ENCODE data around the gene PRAF2.

Gene PRAF2

GRCh38 chrX:49073601-49074575 lies at the start of gene PRAF2:
TSS of gene PRAF2 (minus strand) at chrX:49074002. CDS start at chrX:49073987, 15 bp downstream.
- DNase-seq (ENCODE audit: low spot score): peak; percentile 93

DNA sequence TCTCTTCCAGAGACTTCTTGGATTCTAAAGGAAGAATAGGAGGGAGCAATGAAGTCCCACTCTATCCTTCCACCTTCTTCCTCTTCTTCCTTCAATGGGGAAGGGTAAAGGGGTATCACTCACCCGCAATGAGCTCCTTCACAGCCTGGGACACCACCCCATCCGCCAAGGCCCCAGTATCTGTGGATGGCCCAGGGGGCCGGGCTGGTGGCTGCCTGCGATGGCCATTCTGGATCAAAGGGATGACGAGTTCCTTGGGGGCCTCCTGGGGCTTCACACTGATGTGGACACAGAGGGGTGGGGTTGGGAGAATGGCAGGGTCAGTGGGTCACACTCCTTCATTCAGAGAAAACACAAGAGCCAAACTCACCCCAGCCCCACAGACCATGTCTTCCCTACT lies 48.7 kb upstream of the PRAF2 start:
- no peak for DNase-seq (ENCODE audit: low spot score)

DNA sequence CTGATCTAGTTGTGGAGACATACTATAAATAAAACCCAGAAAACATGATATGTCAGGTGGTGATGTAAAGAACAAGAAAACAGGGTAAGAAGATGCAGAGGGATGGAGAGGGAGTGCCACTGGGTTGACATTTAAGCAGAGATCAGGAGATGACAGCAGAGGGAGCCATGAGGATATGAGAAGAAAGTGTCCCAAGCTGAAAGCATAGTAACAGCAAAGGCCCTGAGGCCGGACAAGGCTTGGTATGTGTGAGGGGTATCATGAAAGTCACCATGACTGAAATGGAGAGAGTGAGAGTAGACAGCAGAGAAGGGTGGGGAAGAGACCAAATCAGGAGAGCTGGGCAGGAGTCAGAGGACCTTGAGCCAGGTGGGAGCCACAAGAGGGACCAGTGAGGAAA lies 46.3 kb upstream of the PRAF2 start:
- no peak for DNase-seq (ENCODE audit: low spot score)

DNA sequence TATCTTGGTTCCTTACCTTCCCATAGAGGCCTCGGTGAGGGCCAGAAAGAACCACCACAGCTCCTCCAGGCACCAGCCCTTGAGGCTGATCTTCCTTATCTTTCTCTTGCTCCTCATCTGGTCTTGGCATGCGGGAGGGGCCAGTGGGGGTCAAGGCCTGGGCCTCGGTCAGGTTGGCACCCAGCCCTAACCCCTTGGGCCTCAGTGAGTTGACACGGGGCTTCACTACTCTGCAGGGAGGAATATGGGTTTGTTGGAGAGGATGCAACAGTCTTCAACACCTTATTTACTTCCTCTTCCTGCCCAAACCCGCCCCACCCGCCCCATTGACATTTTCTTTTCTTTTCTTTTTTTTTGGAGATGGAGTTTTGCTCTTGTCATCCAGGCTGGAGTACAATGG lies 43.8 kb upstream of the PRAF2 start:
- DNase-seq (ENCODE audit: low spot score): no peak

- DNase-seq (ENCODE audit: low spot score): no peak
Observed at GRCh38 chrX:49116716-49117115, 42.9 kb upstream of the PRAF2 start.

DNA sequence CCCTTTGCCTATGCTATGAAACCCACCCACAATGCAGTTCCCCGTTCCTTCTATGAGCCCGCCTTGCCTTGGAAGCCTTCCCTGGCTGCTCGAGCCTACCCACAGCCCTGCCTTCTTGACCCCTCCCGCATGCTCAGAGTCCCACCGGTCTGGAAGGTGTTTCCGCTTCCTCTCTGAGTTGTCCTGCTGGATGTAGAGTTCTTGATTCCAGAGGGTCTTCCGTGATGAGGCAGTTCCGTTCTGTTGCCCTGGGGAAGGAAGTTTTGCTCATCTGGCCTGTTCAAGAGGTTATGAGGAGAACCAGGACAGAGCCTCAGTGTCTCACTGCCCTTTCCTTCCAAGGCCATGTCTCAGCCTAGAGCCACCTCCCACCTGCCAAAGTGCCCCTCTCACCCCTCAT lies 42.3 kb upstream of the PRAF2 start:
- DNase-seq (ENCODE audit: low spot score): no peak

DNA sequence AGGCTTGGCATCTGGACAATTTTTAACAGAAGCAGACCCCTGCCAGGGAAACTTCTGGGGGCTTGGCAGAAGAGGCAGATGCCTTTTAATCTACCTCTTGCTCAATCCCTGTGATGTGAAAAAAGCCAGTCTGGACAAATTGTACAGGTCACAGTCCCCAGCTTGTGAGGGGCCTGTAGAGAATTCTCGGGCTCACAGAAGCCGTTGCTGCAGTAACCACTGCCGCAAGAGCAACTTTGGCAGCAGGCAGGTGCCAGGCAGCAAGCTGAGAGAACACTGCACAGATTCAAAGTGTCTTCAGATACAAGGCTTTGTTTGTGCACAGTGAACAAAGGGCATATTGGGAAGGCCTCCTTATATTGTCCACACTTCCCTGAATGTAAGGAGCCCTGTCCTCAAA lies 38.0 kb upstream of the PRAF2 start:
- DNase-seq (ENCODE audit: low spot score): no peak

DNA sequence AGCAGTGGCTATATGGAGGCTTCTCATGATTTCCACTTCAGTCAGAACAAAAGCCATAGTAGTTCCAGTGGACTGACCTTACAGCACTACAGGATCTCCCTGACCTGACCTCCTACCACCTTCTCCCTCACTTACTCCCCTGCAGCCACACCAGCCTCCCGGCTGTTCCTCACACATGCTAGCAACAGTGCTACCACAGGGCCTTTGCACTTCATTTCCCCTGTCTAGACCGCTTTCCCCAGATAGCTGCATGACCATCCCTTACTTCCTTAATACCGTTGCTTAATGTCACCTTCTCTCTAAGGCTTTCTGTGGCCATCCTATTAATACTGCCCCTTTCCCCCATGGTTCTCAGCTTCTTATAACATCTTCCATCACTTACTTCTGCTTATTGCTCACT lies 36.6 kb upstream of the PRAF2 start:
- DNase-seq (ENCODE audit: low spot score): no peak

DNA sequence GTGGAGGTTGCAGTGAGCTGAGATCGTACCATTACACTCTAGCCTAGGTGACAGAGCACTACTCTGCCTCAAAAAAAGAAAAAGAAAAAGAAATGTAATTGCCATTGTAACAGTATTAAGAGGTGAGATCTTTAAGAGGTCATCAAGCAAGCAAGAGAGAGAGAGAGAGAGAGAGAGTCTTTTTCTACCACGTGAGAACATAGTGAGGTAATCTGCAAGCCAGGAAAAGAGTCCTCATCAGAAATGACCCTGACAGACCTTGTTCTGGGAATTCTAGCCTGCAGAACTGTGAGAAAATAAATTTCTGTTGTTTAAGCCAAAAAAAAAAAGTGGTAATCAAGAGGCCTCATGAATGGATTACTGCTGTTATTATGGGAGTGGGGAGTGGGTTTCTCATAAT lies 34.8 kb upstream of the PRAF2 start:
- no peak for DNase-seq (ENCODE audit: low spot score)

DNA sequence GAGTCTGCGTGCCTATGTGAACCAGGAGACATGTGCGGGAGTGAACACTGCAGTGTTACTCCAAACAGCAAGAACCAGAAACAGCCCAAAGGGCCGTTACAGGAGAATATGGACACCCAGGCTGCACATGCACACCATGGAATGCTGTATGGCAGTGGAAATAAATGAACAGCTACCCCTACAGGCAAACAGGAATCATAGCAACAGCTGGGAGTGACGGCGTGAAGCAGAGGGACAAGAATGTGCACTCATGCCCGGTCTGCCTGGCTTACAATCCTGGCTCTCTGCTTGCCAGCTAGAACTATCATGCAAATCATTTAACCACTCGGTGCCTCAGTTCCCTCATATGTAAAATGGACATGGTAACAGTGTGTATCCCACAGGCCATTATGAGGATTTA lies 33.1 kb upstream of the PRAF2 start:
- DNase-seq (ENCODE audit: low spot score): peak; percentile 34

DNA sequence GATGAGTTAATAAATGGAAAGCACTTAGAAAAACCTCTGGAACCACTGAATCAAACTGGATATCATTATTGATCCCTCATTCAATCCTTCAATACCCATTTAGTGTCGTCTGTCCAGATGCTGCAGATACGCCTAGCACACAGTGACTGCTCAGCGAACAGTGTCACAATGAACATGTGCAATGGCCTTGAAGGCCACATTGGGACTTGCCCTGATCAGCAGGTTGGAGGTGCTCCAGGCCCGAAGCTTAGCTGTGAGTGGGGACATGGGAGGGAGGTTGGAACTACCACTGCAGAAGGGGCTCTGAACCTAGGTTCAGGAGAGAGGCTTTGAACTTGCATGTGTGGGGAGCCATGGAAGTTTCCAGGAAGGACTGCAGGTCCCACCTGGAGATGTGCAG lies 32.5 kb upstream of the PRAF2 start:
- no peak for DNase-seq (ENCODE audit: low spot score)

DNA sequence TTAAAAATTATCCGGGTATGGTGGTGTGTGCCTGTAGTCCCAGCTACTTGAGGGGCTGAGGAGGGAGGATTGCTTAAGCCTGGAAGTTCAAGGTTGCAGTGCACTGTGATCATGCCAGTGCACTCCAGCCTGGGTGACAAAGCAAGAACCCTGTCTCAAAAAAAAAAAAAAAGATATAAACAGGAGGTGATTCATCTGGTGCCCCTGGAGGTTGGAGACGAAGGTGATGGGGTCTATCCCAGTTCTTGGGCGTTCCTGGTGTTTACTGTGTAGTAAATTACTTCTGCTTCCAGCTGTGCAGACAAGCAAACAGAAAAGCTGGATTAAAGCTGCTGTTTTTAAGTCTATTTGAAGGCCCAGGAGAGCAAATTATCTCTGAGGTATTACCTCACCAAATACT lies 29.8 kb upstream of the PRAF2 start:
- no peak for DNase-seq (ENCODE audit: low spot score)

- no peak for DNase-seq (ENCODE audit: low spot score)
Observed at GRCh38 chrX:49102190-49102589, 28.4 kb upstream of the PRAF2 start.

GRCh38 chrX:49101629-49101984 lies 27.8 kb upstream of the PRAF2 start:
- DNase-seq (ENCODE audit: low spot score): no peak

- DNase-seq (ENCODE audit: low spot score): peak; percentile 92
Observed at GRCh38 chrX:49100704-49101628, 27.2 kb upstream of the PRAF2 start.

GRCh38 chrX:49096419-49096818 lies 22.6 kb upstream of the PRAF2 start:
- no peak for DNase-seq (ENCODE audit: low spot score)

- no peak for DNase-seq (ENCODE audit: low spot score)
Observed at GRCh38 chrX:49089553-49089952, 15.8 kb upstream of the PRAF2 start.

DNA sequence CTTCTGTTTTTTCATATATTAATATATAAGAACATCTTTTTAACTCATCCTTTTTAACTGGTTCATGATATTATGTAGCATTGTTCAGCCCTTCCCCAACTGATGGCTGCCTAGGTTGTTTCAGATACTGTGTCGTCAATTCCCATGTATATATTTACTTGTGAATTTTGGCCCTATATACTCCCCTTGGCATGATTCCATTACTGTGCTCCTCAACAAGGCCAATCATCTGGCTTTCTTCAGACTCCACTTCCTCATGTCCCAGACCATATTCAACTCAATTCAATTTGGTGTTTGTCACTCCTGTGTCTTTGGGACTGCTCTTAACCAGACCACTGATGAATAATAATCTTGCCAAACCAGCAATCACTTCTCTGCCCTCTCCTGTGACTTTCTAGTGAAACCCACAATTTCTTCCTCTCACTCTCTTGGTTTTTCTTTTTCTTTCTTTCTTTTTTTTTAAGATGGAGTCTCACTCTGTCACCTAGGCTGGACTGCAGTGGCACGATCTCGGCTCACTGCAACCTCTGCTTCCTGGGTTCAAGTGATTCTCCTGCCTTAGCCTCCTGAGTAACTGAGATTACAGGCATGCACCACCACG lies 8.6 kb upstream of the PRAF2 start:
- DNase-seq (ENCODE audit: low spot score): no peak

- peak; percentile 63 for DNase-seq (ENCODE audit: low spot score)
Observed at GRCh38 chrX:49079489-49080428, 6.0 kb upstream of the PRAF2 start, which contains the start of gene WDR45. TSS of gene WDR45 (minus strand) at chrX:49079887. CDS start at chrX:49078095, 1,792 bp downstream.

GRCh38 chrX:49077941-49078340 lies 4.1 kb upstream of the PRAF2 start:
- no peak for DNase-seq (ENCODE audit: low spot score)

DNA sequence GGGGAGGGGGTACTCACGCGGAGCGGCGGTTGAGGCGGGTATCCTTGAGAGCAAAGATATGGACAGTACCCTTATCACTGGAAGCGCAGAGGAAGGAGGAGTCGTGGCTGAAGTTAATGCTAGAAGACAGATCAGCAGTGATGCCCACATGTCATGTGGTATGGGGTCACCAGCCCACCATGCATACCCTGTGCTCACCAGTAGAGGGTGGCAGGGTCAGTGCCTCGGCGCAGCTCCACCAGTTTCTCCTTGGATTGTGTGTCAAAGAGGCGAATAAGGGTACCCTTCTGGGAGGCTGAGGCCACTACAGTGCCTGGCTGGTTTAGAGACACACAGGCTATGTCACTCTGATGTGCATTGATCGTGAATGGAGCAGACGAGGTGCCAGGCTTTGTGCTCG lies 1.5 kb upstream of the PRAF2 start:
- DNase-seq (ENCODE audit: low spot score): no peak

Measured in cerebellar cortex (tissue), 1 donor.